Measurements from ENCODE around the gene ABCA4. TPM values are rescaled to one million over a fixed set of nuclear protein-coding genes. Genes with fewer than 3 reads are reported as not detected.

ABCA4 gene
- polyA plus RNA-seq, 1 experiment = 0.25 TPM

Other genes with a start within 250 kb of the ABCA4 start
- 10.4 and 16.7 TPM in 2 replicates for gene DNTTIP2, start 241.9 kb downstream of the ABCA4 start, polyA plus RNA-seq (2011; rRNA removed)
- 19.1 and 35.1 TPM in 2 replicates for gene GCLM, start 211.7 kb downstream of the ABCA4 start, polyA plus RNA-seq (2011; rRNA removed)
- 21.5 and 40.4 TPM in 2 replicates for gene ARHGAP29, start 116.4 kb upstream of the ABCA4 start, polyA plus RNA-seq (2011; rRNA removed)